OCI-LY7 (cell line): ENCODE measurements around the gene EBPL. TPM values are rescaled to one million over a fixed set of nuclear protein-coding genes. Genes with fewer than 3 reads are reported as not detected.

Experiments used
- BruUV-seq: library from RNA; stranded (reverse); fragments of 400-500 nt; replicated peaks from 2 replicates; lab custom pipeline; 2021; lab: Mats Ljungman, UMichigan
- CTCF ChIA-PET: fragments of 300-600 bp; sonication (Branson Sonifier 250); formaldehyde crosslinking; loops from one replicate; lab custom pipeline; 2022; ENCODE audit warnings: antibody characterized with exemption; ENCODE audit not compliant: unreplicated experiment; lab: Charles Lee
- POLR2A ChIA-PET: fragments of 300-600 bp; sonication (Branson Sonifier 250); formaldehyde crosslinking; loops from one replicate; lab custom pipeline; 2022; ENCODE audit warnings: antibody characterized with exemption; lab: Charles Lee
- DNase-seq: peaks from one replicate; pipeline ENCODE4 v3.0.0-alpha.2; 2015; ENCODE audit warnings: low spot score
- H2AFZ ChIP-seq: fragments of 200-600 bp; sonication (generic), shearing (Covaris generic); 2 replicates; pipeline ENCODE4 v1.6.1; 2014; ENCODE audit warnings: mild to moderate bottlenecking, antibody characterized with exemption, low read length, moderate library complexity
- H3K27ac ChIP-seq: fragments of 200-600 bp; sonication (generic); 2 replicates; pipeline ENCODE4 v1.5.1; 2014; ENCODE audit warnings: mixed run types, low read depth, mild to moderate bottlenecking, moderate library complexity, low read length, inconsistent platforms; ENCODE audit not compliant: poor library complexity, severe bottlenecking
- H3K36me3 ChIP-seq: fragments of 200-600 bp; sonication (generic); 2 replicates; pipeline ENCODE4 v1.6.1; 2014; ENCODE audit warnings: mild to moderate bottlenecking, antibody characterized with exemption, low read length, moderate library complexity, mixed read lengths; ENCODE audit not compliant: insufficient read depth
- H3K4me1 ChIP-seq: fragments of 200-600 bp; sonication (generic); 2 replicates; pipeline ENCODE4 v1.5.1; 2014; ENCODE audit warnings: mild to moderate bottlenecking, low read length; ENCODE audit not compliant: insufficient read depth, poor library complexity, severe bottlenecking
- H3K4me2 ChIP-seq: fragments of 200-600 bp; sonication (generic); 2 replicates; pipeline ENCODE4 v1.6.1; 2014; ENCODE audit warnings: mild to moderate bottlenecking, low read length
- H3K4me3 ChIP-seq: fragments of 200-600 bp; sonication (generic); 2 replicates; pipeline ENCODE4 v1.5.1; 2014; ENCODE audit warnings: mild to moderate bottlenecking, low read depth, low read length; ENCODE audit not compliant: poor library complexity, severe bottlenecking
- H3K79me2 ChIP-seq: fragments of 200-600 bp; sonication (generic); 2 replicates; pipeline ENCODE4 v1.6.1; 2016; ENCODE audit warnings: low read depth, mild to moderate bottlenecking, low read length, moderate library complexity, mixed read lengths; ENCODE audit not compliant: insufficient read depth
- H3K9me2 ChIP-seq: fragments of 200-600 bp; sonication (generic); 2 replicates; pipeline ENCODE4 v1.6.1; 2016; ENCODE audit warnings: mild to moderate bottlenecking, low read length, mixed read lengths; ENCODE audit not compliant: insufficient read depth
- H3K9me3 ChIP-seq: fragments of 200-600 bp; sonication (generic); 2 replicates; pipeline ENCODE4 v1.6.1; 2014; ENCODE audit warnings: mild to moderate bottlenecking, mixed run types, low read length, mixed read lengths
- H4K20me1 ChIP-seq: fragments of 200-600 bp; sonication (generic); 2 replicates; pipeline ENCODE4 v1.6.1; 2014; ENCODE audit warnings: mild to moderate bottlenecking, antibody characterized with exemption, low read length, moderate library complexity, mixed read lengths; ENCODE audit not compliant: insufficient read depth
- CTCF ChIP-seq: fragments of 200-600 bp; sonication (generic); conservative IDR thresholded peaks from 2 replicates; pipeline ENCODE4 v1.5.1; 2014; ENCODE audit warnings: mild to moderate bottlenecking, antibody characterized with exemption, low read length, moderate library complexity, mixed read lengths
- EZH2phosphoT487 ChIP-seq: fragments of 200-600 bp; sonication (generic); IDR thresholded peaks from 2 replicates; pipeline ENCODE4 v1.6.1; 2018; ENCODE audit warnings: low read depth, borderline replicate concordance, mild to moderate bottlenecking, mixed run types, antibody characterized with exemption, low read length, moderate library complexity, mixed read lengths
- intact Hi-C: fragments of 100-400 bp; cut with micrococcal nuclease; formaldehyde crosslinking; loops from one replicate; pipeline ENCODE4 v1.10.0; 2022; ENCODE audit not compliant: unreplicated experiment
- total RNA-seq, 2 experiments: library from RNA; depleted of rRNA in 1 of 2; stranded (reverse); fragments of >200 nt in 1 of 2; shearing (Covaris generic) in 1 of 2; gene quantifications; 2 replicates each; pipeline ENCODE4 v1.2.3, GENCODE V29; 2014 to 2022

Gene EBPL
- total RNA-seq, 2 experiments from 2014 or later: 38.8 to 47.3 TPM

- no peak overlapping the region for H3K27ac ChIP-seq
- no peaks in the 10 kb centered on the region for H3K79me2 ChIP-seq
- intact Hi-C loops: no loop called here
- POLR2A ChIA-PET: interaction anchor here (0.5 kb wide), 1 partner anchor 228 kb away, joined by 4 read pairs; no protein-coding TSS in a partner anchor
- H3K4me1 ChIP-seq: peaks cover 11% of the 10 kb centered on the region
- no peaks in the 10 kb centered on the region for H3K9me3 ChIP-seq
- CTCF ChIA-PET: no interaction called here
- DNase-seq: no peak
- no peaks in the 10 kb centered on the region for H3K9me2 ChIP-seq
- no peak overlapping the region for H3K4me3 ChIP-seq
- no peak overlapping the region for H2AFZ ChIP-seq
- no TSS peak for BruUV-seq
- no peak overlapping the region for H3K4me2 ChIP-seq
- TF ChIP-seq CTCF (no peak), EZH2phosphoT487 (no peak)
- no peaks in the 10 kb centered on the region for H4K20me1 ChIP-seq
- peaks cover 48% of the 10 kb centered on the region for H3K36me3 ChIP-seq
Observed at GRCh38 chr13:49697468-49697867, 6.2 kb upstream of the EBPL start.

GRCh38 chr13:49694446-49694845 is 3.2 kb upstream of the EBPL start:
- no TSS peak for BruUV-seq
- Histone ChIP-seq H3K4me3 (no peak overlapping the region), H3K36me3 (peaks cover 21% of the 10 kb centered on the region), H3K79me2 (peaks cover 14% of the 10 kb centered on the region; the same call in 1 of the 2 replicates), H4K20me1 (no peaks in the 10 kb centered on the region), H3K27ac (no peak overlapping the region), H3K9me3 (no peaks in the 10 kb centered on the region), H2AFZ (no peak overlapping the region), H3K4me2 (no peak overlapping the region), H3K9me2 (no peaks in the 10 kb centered on the region), H3K4me1 (peaks cover 27% of the 10 kb centered on the region)
- ChIA-PET CTCF (no interaction called here), POLR2A (no interaction called here)
- no peak for TF ChIP-seq CTCF
- TF ChIP-seq EZH2phosphoT487: no peak
- intact Hi-C loops: no loop called here
- no peak for DNase-seq

GRCh38 chr13:49693877-49694276 is 2.6 kb upstream of the EBPL start:
- H3K27ac ChIP-seq: no peak overlapping the region
- POLR2A ChIA-PET: no interaction called here
- no peaks in the 10 kb centered on the region for H3K9me2 ChIP-seq
- intact Hi-C loops: no loop called here
- no peaks in the 10 kb centered on the region for H3K9me3 ChIP-seq
- no peaks in the 10 kb centered on the region for H4K20me1 ChIP-seq
- no peak overlapping the region for H3K4me2 ChIP-seq
- no peak for DNase-seq
- H3K4me3 ChIP-seq: no peak overlapping the region
- peaks cover 29% of the 10 kb centered on the region for H3K4me1 ChIP-seq
- no peak for TF ChIP-seq CTCF
- no peak for TF ChIP-seq EZH2phosphoT487
- no TSS peak for BruUV-seq
- H2AFZ ChIP-seq: no peak overlapping the region
- CTCF ChIA-PET: no interaction called here
- peaks cover 22% of the 10 kb centered on the region for H3K36me3 ChIP-seq
- peaks cover 15% of the 10 kb centered on the region; the same call in 1 of the 2 replicates for H3K79me2 ChIP-seq
